Hepatocyte (in vitro differentiated cells): ENCODE results near the gene PLEKHA5.

ENCODE experiments used
- CTCF ChIP-seq: fragments of 200-600 bp; sonication (generic); IDR thresholded peaks from 2 replicates; pipeline ENCODE4 v1.5.1; 2016; ENCODE audit warnings: antibody characterized with exemption, mild to moderate bottlenecking; ENCODE audit not compliant: poor library complexity
- EZH2 ChIP-seq: fragments of 200-600 bp; sonication (generic); IDR thresholded peaks from 2 replicates; pipeline ENCODE4 v1.6.1; 2016; ENCODE audit warnings: antibody characterized with exemption, mild to moderate bottlenecking, borderline replicate concordance
- EZH2phosphoT487 ChIP-seq: fragments of 200-600 bp; sonication (generic); IDR thresholded peaks from one replicate; pipeline ENCODE4 v1.6.1; 2018; ENCODE audit warnings: antibody characterized with exemption, mild to moderate bottlenecking, low read depth, moderate library complexity; ENCODE audit not compliant: unreplicated experiment, severe bottlenecking

GRCh38 chr12:19245666-19246065 lies 116.1 kb downstream of the PLEKHA5 start:
- no peak for TF ChIP-seq EZH2
- no peak for TF ChIP-seq CTCF
- no peak for TF ChIP-seq EZH2phosphoT487
